Stimulated activated effector memory CD8-positive, alpha-beta T cell treated with anti-CD3 and anti-CD28 coated beads, Interleukin-12 subunit alpha, Interleukin-12 subunit beta, amount 100 ng/mL, for 72 hours (primary cell): ENCODE measurements around the gene ZNF154.

Experiments used
- ATAC-seq: fragments of 150-1000 bp; cut with Tn5 transposase; 2 replicates; pipeline ENCODE4 v1.10.0; 2021
- DNase-seq, 2 donors: peaks; one replicate each; pipeline ENCODE4 v3.0.0; 2021 to 2022; ENCODE audit warnings: low spot score in 2 of 2
- H3K27ac Mint-ChIP-seq: one replicate; pipeline ENCODE4 v1.8.0; 2022; ENCODE audit warnings: mild to moderate bottlenecking, mixed read lengths
- H3K36me3 Mint-ChIP-seq: one replicate; pipeline ENCODE4 v1.8.0; 2022; ENCODE audit warnings: mild to moderate bottlenecking, mixed read lengths
- H3K4me1 Mint-ChIP-seq: one replicate; pipeline ENCODE4 v1.8.0; 2022; ENCODE audit warnings: mixed read lengths
- H3K4me3 Mint-ChIP-seq: one replicate; pipeline ENCODE4 v1.8.0; 2022; ENCODE audit warnings: mild to moderate bottlenecking, mixed read lengths
- H3K9me3 Mint-ChIP-seq: one replicate; pipeline ENCODE4 v1.8.0; 2022; ENCODE audit warnings: mixed read lengths

ZNF154 gene

GRCh38 chr19:57655443-57655842 is 53.6 kb downstream of the ZNF154 start:
- DNase-seq: no peak
- no peak for ATAC-seq
- Mint-ChIP-seq H3K9me3 (peaks cover 39% of the 10 kb centered on the region), H3K4me1 (peaks cover 7% of the 10 kb centered on the region), H3K27ac (no peak overlapping the region), H3K4me3 (no peak overlapping the region), H3K36me3 (no peaks in the 10 kb centered on the region)

- Mint-ChIP-seq H3K27ac (no peak overlapping the region), H3K4me3 (no peak overlapping the region), H3K36me3 (no peaks in the 10 kb centered on the region), H3K9me3 (peaks cover 42% of the 10 kb centered on the region), H3K4me1 (peaks cover 7% of the 10 kb centered on the region)
- DNase-seq (no peak), ATAC-seq (no peak)
Observed at GRCh38 chr19:57653689-57654088, 55.3 kb downstream of the ZNF154 start.

GRCh38 chr19:57651654-57651996 is 57.4 kb downstream of the ZNF154 start:
- Mint-ChIP-seq H3K27ac (no peak overlapping the region), H3K9me3 (peaks cover 51% of the 10 kb centered on the region), H3K4me1 (peaks cover 7% of the 10 kb centered on the region), H3K36me3 (no peaks in the 10 kb centered on the region), H3K4me3 (no peak overlapping the region)
- no peak for ATAC-seq
- no peak for DNase-seq

- Mint-ChIP-seq H3K9me3 (peaks cover 35% of the 10 kb centered on the region), H3K4me3 (no peak overlapping the region), H3K4me1 (peaks cover 7% of the 10 kb centered on the region), H3K36me3 (no peaks in the 10 kb centered on the region), H3K27ac (no peak overlapping the region)
- DNase-seq (no peak), ATAC-seq (no peak)
Observed at GRCh38 chr19:57648331-57649003, 60.5 kb downstream of the ZNF154 start.
